AG09319 (cell line): Measurements from ENCODE around the gene RASD1.

Experiments used
- DNase-seq: peaks from one replicate; pipeline ENCODE4 v3.0.0-alpha.2; 2010; ENCODE audit warnings: low read depth; ENCODE audit errors: extremely low read depth
- CTCF ChIP-seq: IDR thresholded peaks from 2 replicates; pipeline ENCODE4 v1.5.1; 2011; ENCODE audit warnings: low read depth, mild to moderate bottlenecking, inconsistent platforms, low read length, moderate library complexity

Gene RASD1

GRCh38 chr17:17497845-17498520, 1.8 kb upstream of the RASD1 start:
- TF ChIP-seq CTCF = no peak
- DNase-seq = no peak

- no peak for TF ChIP-seq CTCF
- DNase-seq = no peak
Observed at GRCh38 chr17:17497065-17497844, 1.1 kb upstream of the RASD1 start.

GRCh38 chr17:17495536-17496188, 533 bp downstream of the RASD1 start:
- no peak for DNase-seq
- TF ChIP-seq CTCF = no peak

- DNase-seq = no peak
- no peak for TF ChIP-seq CTCF
Observed at GRCh38 chr17:17494870-17495535, 1.2 kb downstream of the RASD1 start.

GRCh38 chr17:17494499-17494869, 1.7 kb downstream of the RASD1 start:
- no peak for DNase-seq
- TF ChIP-seq CTCF = no peak

- no peak for DNase-seq
- no peak for TF ChIP-seq CTCF
Observed at GRCh38 chr17:17493986-17494466, 2.2 kb downstream of the RASD1 start.
